ENCODE measurements around the gene HS6ST2.

Gene HS6ST2

GRCh38 chrX:132634521-132634920, 323.9 kb downstream of the HS6ST2 start:
- no peak for DNase-seq (ENCODE audit: extremely low spot score)
- CTCF ChIA-PET: no interaction called here
- POLR2A ChIA-PET: no interaction called here

GRCh38 chrX:132631579-132632232, 326.7 kb downstream of the HS6ST2 start:
- CTCF ChIA-PET: interaction anchor here (0.6 to 2.8 kb wide), 13 partner anchors 9 to 804 kb away, joined by 3 to 15 read pairs (median 5); partner anchors contain the start of gene RAP2C
- POLR2A ChIA-PET: no interaction called here
- peak; percentile 38 for TF ChIP-seq CTCF (IDR thresholded peaks at IDR 0.05; ENCODE audit: control extremely low read depth, extremely low read depth, low read depth, missing control alignments)
- peak; percentile 15 for DNase-seq (ENCODE audit: extremely low spot score)

More at GRCh38 chrX:132634521-132634920, 323.9 kb downstream of the HS6ST2 start:
- TF ChIP-seq CTCF (IDR thresholded peaks at IDR 0.05; ENCODE audit: control extremely low read depth, extremely low read depth, low read depth, missing control alignments): no peak

GRCh38 chrX:132624466-132624865, 334.0 kb downstream of the HS6ST2 start:
- ChIA-PET CTCF (interaction anchor here (1.0 to 2.1 kb wide), 3 partner anchors 9 to 398 kb away, joined by 3 to 6 read pairs (median 3); no protein-coding TSS in a partner anchor), POLR2A (no interaction called here)
- TF ChIP-seq CTCF (IDR thresholded peaks at IDR 0.05; ENCODE audit: control extremely low read depth, extremely low read depth, low read depth, missing control alignments): no peak
- no peak for DNase-seq (ENCODE audit: extremely low spot score)

- ChIA-PET CTCF (interaction anchor here (1.0 to 2.1 kb wide), 2 partner anchors 9 to 397 kb away, joined by 3 to 6 read pairs; no protein-coding TSS in a partner anchor), POLR2A (no interaction called here)
- no peak for TF ChIP-seq CTCF (IDR thresholded peaks at IDR 0.05; ENCODE audit: control extremely low read depth, extremely low read depth, low read depth, missing control alignments)
- DNase-seq (ENCODE audit: extremely low spot score): no peak
Measured at GRCh38 chrX:132623942-132624341, 334.5 kb downstream of the HS6ST2 start.

- no peak for DNase-seq (ENCODE audit: extremely low spot score)
- no peak for TF ChIP-seq CTCF (IDR thresholded peaks at IDR 0.05; ENCODE audit: control extremely low read depth, extremely low read depth, low read depth, missing control alignments)
- CTCF ChIA-PET: interaction anchor here (1.3 to 2.1 kb wide), 4 partner anchors 8 to 330 kb away, joined by 4 to 13 read pairs (median 6); no protein-coding TSS in a partner anchor
- POLR2A ChIA-PET: no interaction called here
Measured at GRCh38 chrX:132623300-132623699, 335.1 kb downstream of the HS6ST2 start.

GRCh38 chrX:132622130-132622529, 336.3 kb downstream of the HS6ST2 start:
- ChIA-PET CTCF (interaction anchor here (1.3 to 2.0 kb wide), 3 partner anchors 10 to 329 kb away, joined by 4 to 13 read pairs (median 5); no protein-coding TSS in a partner anchor), POLR2A (no interaction called here)
- no peak for TF ChIP-seq CTCF (IDR thresholded peaks at IDR 0.05; ENCODE audit: control extremely low read depth, extremely low read depth, low read depth, missing control alignments)
- no peak for DNase-seq (ENCODE audit: extremely low spot score)

Data from GM10248 (cell line).